Activated T-helper 1 cell treated with anti-CD3 and anti-CD28 coated beads, Interleukin-12 subunit alpha, Interleukin-12 subunit beta, Interleukin-2, Interleukin-4 antibody, amounts not matched to agents 30 ng/mL and 10 ng/mL and 1 ng/mL, durations not matched to agents 14 hours and 24 hours and 36 hours (primary cell): ENCODE results near the gene NPDC1. TPM values are rescaled to one million over a fixed set of nuclear protein-coding genes. Genes with fewer than 3 reads are reported as not detected.
A peak's percentile ranks its signal among the peaks of the same experiment; 100 is the strongest.

ENCODE experiments used
- DNase-seq: peaks from one replicate; pipeline ENCODE4 v3.0.0; 2021; ENCODE audit warnings: low spot score
- H3K27ac Mint-ChIP-seq: one replicate; pipeline ENCODE4 v1.8.0; 2021; ENCODE audit warnings: mild to moderate bottlenecking, mixed read lengths
- H3K27me3 Mint-ChIP-seq: one replicate; pipeline ENCODE4 v1.8.0; 2022; ENCODE audit warnings: mild to moderate bottlenecking, moderate library complexity, mixed read lengths; ENCODE audit not compliant: insufficient read depth
- H3K36me3 Mint-ChIP-seq: one replicate; pipeline ENCODE4 v1.8.0; 2021; ENCODE audit warnings: low read depth, mixed read lengths
- H3K4me1 Mint-ChIP-seq: one replicate; pipeline ENCODE4 v1.8.0; 2021; ENCODE audit warnings: low read depth, mixed read lengths
- H3K4me3 Mint-ChIP-seq: one replicate; pipeline ENCODE4 v1.8.0; 2021; ENCODE audit warnings: mild to moderate bottlenecking, moderate library complexity, mixed read lengths
- H3K9me3 Mint-ChIP-seq: one replicate; pipeline ENCODE4 v1.8.0; 2021; ENCODE audit warnings: mixed read lengths
- intact Hi-C: fragments of 100-400 bp; cut with micrococcal nuclease; formaldehyde crosslinking; loops from one replicate; pipeline ENCODE4 v1.15.1; 2024
- total RNA-seq: library from RNA; stranded (reverse); gene quantifications from 2 replicates; pipeline ENCODE4 v1.2.3, GENCODE V29; 2022

Gene NPDC1
- total RNA-seq, 1 donor from 2014 or later: 80.1 TPM

DNA sequence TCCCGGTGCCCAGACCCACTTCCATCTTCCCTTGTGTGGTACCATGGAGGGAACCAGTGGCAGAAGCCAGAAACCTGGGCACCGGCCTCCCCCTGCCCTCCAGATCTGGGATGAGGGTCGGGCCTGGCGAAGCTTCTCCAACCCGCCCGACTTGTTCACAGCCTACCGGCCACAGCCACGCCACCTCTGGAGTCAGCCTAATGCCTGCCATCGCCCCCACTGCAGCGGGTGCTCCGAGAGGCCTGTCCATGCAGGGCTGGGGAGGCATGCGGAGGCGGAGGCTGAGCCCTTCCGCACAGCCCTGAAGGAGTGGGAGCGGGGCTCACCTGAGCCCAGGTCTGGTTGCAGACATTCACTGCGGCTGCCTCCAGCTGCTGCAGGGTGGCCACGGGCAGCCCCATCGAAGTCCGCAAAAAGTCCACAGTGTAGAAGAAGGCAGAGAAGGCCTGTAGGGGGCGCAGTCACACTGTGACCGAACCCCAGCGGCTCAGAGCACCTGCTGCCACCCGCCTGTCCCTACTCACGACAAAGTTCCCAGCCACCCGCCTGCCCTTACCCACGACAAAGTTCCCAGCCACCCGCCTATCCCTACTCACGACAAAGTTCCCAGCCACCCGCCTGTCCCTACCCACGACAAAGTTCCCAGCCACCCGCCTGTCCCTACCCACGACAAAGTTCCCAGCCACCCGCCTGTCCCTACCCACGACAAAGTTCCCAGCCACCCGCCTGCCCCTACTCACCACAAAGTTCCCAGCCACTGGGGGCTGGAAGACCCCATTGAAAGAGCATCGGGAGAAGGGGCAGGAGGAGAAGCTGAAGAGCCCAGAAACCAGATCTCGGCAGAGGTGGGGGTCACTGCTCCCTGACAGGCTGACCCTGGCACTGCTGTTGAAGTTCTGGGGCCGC lies 3.8 kb upstream of the NPDC1 start:
- intact Hi-C loops: loop anchor here (5.0 kb wide), 3 partner anchors 78 to 202 kb away; partner anchors contain the start of genes PHPT1 and TUBB4B
- H3K27ac Mint-ChIP-seq: no peak overlapping the region
- no peak overlapping the region for H3K4me3 Mint-ChIP-seq
- peaks cover 3% of the 10 kb centered on the region for H3K4me1 Mint-ChIP-seq
- peaks cover 36% of the 10 kb centered on the region for H3K27me3 Mint-ChIP-seq
- no peaks in the 10 kb centered on the region for H3K36me3 Mint-ChIP-seq
- no peaks in the 10 kb centered on the region for H3K9me3 Mint-ChIP-seq
- peak; percentile 40 for DNase-seq

DNA sequence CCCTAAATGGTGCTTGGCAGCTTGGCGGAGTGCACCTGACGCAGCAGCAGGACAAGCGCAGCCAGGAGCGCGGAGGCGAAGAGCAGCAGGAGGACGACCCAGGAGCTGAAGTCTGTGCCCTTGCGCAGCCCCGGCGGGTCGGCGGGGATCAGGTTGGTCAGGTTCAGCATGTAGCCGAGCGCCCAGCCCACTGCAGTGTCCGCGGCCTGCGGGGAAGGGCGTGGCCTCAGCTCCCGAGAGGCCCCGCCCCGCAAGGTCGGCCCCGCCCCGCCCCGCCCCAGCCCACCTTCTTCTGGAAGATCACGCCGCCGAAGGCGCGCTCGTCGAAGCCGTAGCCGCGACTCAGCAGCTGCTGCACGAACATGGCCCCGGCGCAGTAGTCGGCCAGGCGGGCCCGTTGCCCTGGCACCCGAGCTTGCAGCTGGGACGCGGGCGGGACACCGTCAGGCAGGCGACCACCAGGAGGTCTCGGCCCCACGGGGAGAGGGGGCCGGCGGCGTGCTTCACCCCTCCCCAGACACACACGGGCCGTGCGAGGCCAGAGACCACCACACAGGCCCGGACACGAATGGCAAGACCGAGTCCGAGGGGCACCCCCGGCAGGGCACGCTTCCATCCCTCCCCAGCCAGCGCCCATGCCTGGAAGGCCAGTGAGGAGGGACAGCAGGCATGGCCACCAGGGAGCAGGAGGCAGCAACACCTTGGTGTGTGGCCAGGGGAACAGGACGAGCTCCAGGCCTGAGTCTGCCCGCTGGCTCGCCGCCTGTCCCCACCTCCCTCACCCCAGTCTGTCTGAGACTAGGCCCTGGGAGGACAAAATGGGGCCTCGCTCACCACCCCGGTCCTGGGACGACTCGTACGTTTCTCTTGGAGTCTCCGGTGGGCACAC lies 2.9 kb upstream of the NPDC1 start:
- H3K4me1 Mint-ChIP-seq: peaks cover 5% of the 10 kb centered on the region
- no peak overlapping the region for H3K27ac Mint-ChIP-seq
- H3K36me3 Mint-ChIP-seq: no peaks in the 10 kb centered on the region
- H3K4me3 Mint-ChIP-seq: no peak overlapping the region
- H3K9me3 Mint-ChIP-seq: no peaks in the 10 kb centered on the region
- peaks cover 36% of the 10 kb centered on the region for H3K27me3 Mint-ChIP-seq
- intact Hi-C loops: loop anchor here (5.0 kb wide), 3 partner anchors 78 to 202 kb away; partner anchors contain the start of genes PHPT1 and TUBB4B
- no peak for DNase-seq

DNA sequence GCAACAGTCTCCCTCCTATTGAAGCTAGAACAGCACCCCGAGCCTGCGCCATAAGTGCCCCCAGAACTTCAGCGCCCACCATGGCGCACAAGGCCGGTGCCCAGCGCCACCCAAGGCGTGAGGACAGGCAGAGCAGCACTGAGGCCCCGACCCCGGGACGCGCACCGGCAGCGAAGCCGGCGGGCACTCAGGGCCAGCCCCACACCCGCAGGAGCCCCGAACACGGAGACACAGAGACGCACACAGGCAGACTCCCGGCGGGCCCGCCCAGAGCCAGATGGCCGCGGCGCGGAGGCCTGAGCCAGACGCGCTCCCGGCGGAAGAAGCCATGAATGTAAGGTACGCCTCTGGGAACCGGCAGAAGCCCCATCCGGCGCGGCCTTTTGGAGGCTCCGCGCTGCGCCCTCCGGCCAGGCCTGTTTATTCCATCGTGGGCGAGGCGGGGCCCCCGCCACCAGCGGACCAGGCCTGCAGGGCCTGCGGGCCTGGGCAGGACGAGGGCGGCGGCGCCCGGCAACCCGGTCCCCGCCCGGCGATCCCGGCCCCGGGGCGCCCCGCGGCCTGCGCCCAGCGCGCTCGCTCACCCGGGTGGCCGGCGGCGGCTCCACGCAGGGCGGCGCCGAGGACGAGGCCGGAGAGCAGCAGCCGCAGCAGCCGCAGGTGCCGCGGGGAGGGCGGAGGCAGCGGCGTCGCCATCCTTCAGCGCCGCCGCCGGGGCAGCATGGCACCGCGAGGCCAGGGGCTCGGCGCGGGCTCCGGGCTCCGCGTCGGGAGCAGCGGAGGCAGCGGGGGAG lies 486 bp downstream of the NPDC1 start:
- Mint-ChIP-seq H3K4me1 (peaks cover 5% of the 10 kb centered on the region), H3K27me3 (peaks cover 26% of the 10 kb centered on the region), H3K27ac (peak overlapping the region; percentile 44), H3K4me3 (peak overlapping the region; percentile 77), H3K36me3 (no peaks in the 10 kb centered on the region), H3K9me3 (no peaks in the 10 kb centered on the region)
- intact Hi-C loops: loop anchor here (1.0 to 5.0 kb wide), 5 partner anchors 16 to 198 kb away; partner anchors contain the start of genes PHPT1 and TUBB4B
- no peak for DNase-seq

DNA sequence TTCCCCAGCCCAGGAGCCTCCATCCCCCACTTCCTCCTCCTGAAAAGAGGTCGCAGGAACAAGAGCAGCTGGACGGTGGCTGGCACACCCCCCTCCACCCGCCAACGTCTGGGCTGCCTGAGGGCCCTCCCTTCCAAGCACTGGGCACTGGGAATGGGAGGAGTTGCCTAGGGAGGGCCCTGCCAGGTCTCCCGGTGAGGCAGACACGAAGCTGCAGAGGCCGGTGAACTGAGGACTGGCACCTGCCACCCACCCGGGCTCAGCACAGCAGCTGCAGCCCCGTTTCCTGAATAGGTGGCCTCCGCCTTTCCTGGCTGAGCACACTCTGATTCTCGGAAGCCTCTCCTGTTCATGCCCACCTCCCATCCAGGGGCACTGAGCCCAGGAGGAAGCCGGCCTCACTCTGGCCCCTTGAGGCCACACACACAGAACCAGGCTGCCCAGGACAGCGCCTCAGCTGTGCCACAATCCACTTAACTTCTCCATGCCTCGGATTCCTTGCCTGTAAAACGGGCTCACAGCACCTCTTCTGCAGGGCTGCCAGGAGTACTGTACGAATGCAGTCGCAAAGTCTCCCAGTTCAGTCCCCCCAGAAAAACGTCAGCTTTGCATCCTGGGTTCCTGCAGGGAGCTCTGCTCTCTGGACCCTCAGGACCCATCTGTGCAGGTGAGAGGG lies 1.3 kb downstream of the NPDC1 start:
- DNase-seq: no peak

DNA sequence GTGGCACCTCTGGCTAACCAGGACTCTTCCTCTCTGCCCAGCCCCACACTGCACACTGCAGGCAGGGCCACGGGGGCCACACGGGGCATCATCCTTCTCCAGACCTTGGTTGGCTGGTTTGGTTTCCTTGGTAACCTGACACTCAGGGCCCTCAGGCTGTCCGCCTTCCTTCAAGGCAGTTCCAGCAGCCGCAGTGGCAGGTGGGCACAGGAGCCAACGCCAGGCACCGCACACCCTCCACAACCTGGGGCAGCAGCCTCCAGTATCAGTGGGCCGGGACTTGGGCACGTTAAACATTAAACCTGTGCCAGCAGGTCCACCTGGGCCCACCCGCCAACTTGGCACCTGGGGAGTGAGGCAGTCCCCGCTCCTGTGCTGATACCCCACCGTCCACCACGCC lies 1.9 kb downstream of the NPDC1 start:
- Mint-ChIP-seq H3K4me1 (peaks cover 5% of the 10 kb centered on the region), H3K4me3 (no peak overlapping the region), H3K27ac (no peak overlapping the region), H3K36me3 (no peaks in the 10 kb centered on the region), H3K9me3 (no peaks in the 10 kb centered on the region), H3K27me3 (peaks cover 14% of the 10 kb centered on the region)
- DNase-seq: no peak
- intact Hi-C loops: no loop called here

More for the DNA sequence above, 1.3 kb downstream of the NPDC1 start:
- no peaks in the 10 kb centered on the region for H3K9me3 Mint-ChIP-seq
- no peaks in the 10 kb centered on the region for H3K36me3 Mint-ChIP-seq
- H3K27ac Mint-ChIP-seq: no peak overlapping the region
- H3K4me3 Mint-ChIP-seq: peak overlapping the region; percentile 77
- peaks cover 17% of the 10 kb centered on the region for H3K27me3 Mint-ChIP-seq
- peaks cover 5% of the 10 kb centered on the region for H3K4me1 Mint-ChIP-seq
- intact Hi-C loops: loop anchor here (5.0 kb wide), 3 partner anchors 83 to 198 kb away; partner anchors contain the start of genes PHPT1 and TUBB4B

DNA sequence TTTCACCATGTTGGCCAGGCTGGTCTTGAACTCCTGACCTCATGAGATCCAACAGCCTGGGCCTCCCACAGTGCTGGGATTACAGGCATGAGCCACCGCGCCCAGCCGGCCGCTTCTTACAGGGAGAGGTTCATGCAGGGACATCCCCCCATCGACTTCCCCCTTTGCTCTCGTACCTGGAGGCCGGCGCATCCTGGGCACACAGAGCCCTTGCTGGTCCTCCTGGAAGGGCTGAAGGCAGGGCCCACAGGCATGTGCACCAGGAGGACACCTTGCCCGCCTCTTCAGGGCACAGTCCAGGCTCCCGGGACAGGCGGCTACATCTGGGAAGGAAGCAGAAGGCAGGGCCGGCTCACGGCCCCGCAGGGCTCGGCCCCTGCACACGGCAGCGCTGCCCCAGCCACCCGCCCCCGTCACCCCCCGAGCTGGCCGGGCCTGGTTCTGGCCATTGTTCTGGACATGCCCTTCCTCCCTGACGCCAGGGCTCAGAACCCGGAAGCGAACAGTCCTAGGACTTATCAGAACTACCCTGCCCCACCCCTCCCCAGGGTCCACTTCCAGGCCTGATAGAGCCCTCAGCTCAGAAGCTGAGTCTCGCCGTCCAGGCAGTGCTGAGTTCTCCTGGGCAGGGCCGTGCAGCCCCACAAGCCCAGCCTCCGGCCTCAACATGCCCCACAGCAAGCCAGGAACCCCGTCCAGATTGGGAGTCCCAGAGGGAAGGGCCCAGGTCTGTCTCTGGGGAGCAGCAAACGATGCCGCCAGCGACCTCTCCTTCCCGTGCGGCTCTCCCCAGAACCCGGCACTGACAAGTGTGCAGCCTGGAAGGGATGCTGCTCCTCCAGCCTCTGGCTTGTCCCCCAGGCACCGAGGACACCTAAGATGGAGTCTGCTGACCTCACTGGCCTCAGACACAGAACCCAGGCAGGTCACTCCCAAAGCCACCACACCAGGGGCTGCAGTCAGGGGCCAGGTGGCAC lies 2.9 kb downstream of the NPDC1 start:
- Mint-ChIP-seq H3K36me3 (peaks cover 2% of the 10 kb centered on the region), H3K27me3 (peaks cover 12% of the 10 kb centered on the region), H3K4me1 (peaks cover 5% of the 10 kb centered on the region), H3K27ac (no peak overlapping the region), H3K4me3 (no peak overlapping the region), H3K9me3 (no peaks in the 10 kb centered on the region)
- intact Hi-C loops: no loop called here
- DNase-seq: no peak

DNA sequence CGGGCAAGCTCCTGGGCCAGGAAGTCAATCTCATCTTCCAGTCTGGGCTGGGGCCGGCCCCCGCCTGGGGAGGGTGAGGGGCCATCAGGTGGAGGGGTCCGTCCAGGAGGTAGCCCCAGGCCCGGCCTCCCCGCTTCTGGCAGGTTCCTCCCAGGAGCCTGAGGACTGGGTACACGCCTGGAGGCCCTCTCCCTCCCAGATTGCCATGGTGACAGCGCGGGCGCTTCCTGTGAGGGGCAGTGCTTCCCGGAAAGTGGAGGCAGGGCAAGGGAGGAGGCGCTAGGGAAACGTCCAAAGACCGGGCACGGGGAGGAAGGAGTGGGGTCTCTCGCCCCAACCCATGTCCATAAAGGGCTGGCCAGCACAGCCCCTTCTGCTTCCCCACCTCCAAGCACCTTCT lies 4.9 kb downstream of the NPDC1 start:
- Mint-ChIP-seq H3K9me3 (no peaks in the 10 kb centered on the region), H3K4me1 (peaks cover 5% of the 10 kb centered on the region), H3K36me3 (peaks cover 2% of the 10 kb centered on the region), H3K27ac (no peak overlapping the region), H3K4me3 (no peak overlapping the region), H3K27me3 (peaks cover 1% of the 10 kb centered on the region)
- no peak for DNase-seq
- intact Hi-C loops: no loop called here

DNA sequence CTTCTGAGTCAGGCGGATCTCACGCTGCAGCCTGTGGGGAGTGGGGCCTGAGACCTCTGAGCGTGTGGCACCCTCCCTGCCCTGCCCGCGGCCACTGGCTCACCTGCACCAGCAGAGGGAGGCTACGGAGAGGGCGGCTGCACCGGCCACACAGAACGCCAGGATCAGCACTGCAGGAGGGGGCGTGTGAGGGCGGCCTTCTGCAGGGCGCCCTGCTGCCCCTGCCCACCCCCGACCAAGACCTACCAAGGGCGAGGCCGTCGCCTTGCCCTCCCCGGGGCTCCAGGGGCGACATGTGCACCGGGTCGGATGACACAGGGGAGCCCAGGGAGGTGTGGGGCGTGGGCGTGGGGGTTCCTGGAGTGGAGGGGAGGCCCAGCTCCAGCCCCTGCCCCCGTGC lies 5.4 kb downstream of the NPDC1 start:
- intact Hi-C loops: no loop called here
- Mint-ChIP-seq H3K9me3 (no peaks in the 10 kb centered on the region), H3K27me3 (peaks cover 1% of the 10 kb centered on the region), H3K27ac (no peak overlapping the region), H3K4me1 (peaks cover 5% of the 10 kb centered on the region), H3K4me3 (no peak overlapping the region), H3K36me3 (peaks cover 2% of the 10 kb centered on the region)
- DNase-seq: no peak

DNA sequence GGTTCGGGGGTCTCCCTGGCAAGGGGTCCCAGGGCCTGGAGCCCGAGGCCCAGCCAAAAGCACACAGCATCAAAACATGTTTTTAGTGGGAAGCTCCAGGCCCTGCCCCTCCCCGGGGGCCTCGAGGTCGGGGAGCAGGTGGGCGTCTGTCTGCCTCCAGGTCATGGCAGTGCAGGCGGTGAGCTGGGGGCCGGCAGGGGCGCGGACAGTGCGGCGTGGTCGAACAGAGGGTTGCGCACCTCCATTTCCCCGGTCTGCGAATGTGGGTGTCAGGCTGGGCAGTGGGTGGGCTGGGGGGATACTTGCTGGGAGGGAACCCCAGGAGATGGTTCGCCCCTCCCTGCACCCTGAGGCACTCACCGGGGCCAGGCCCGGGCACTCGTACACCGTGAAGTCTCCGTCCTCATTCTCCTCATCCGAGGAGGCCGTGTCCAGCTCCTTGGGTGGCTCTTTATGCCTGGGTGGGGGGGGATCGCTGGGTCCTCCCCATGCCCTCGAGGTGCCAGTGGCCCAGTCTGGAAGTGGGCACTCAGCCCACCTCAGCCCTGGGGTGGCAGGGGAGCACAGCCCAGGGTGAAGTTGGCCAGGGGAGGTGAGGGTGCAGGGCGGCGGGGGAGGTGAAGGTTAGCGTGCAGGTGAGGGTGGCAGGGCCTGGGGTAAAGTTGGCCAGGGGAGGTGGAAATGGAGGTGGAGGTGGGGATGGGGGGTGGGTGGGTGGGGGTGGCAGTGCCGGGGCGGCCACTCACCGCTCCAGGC lies 6.2 kb downstream of the NPDC1 start:
- no peak for DNase-seq
- no peaks in the 10 kb centered on the region for H3K9me3 Mint-ChIP-seq
- no peak overlapping the region for H3K4me3 Mint-ChIP-seq
- H3K4me1 Mint-ChIP-seq: peaks cover 8% of the 10 kb centered on the region
- H3K36me3 Mint-ChIP-seq: peaks cover 2% of the 10 kb centered on the region
- intact Hi-C loops: no loop called here
- H3K27me3 Mint-ChIP-seq: peaks cover 1% of the 10 kb centered on the region
- H3K27ac Mint-ChIP-seq: no peak overlapping the region

DNA sequence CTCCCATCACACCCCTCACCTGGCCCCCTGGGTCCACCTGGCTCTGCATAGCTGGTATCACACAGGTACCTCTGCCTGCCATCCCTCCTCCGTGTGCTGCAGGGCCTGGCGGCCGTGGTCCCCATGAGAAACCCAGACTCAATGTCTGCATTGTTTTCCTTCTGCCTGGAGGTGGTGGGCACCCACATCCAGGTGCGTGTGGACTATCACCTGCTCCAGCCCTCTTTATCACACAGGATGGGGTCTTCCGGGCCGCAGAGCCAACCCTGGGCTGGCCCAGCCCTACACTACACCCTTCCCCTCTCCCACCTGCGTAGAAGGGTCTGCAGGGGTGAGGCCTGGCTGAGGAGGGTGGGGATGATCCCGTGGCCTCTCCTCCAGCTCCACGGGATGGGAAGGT lies 7.1 kb downstream of the NPDC1 start:
- intact Hi-C loops: no loop called here
- no peak for DNase-seq
- Mint-ChIP-seq H3K36me3 (peaks cover 2% of the 10 kb centered on the region), H3K4me3 (no peak overlapping the region), H3K4me1 (peaks cover 12% of the 10 kb centered on the region), H3K27me3 (peaks cover 1% of the 10 kb centered on the region), H3K27ac (no peak overlapping the region), H3K9me3 (no peaks in the 10 kb centered on the region)
